ENCODE measurements around the gene EHD4. TPM values are rescaled to one million over a fixed set of nuclear protein-coding genes. Genes with fewer than 3 reads are reported as not detected.

Gene EHD4
- total and polyA plus RNA-seq, 2 experiments from 2014 or later: 27.3 to 34.7 TPM

DNA sequence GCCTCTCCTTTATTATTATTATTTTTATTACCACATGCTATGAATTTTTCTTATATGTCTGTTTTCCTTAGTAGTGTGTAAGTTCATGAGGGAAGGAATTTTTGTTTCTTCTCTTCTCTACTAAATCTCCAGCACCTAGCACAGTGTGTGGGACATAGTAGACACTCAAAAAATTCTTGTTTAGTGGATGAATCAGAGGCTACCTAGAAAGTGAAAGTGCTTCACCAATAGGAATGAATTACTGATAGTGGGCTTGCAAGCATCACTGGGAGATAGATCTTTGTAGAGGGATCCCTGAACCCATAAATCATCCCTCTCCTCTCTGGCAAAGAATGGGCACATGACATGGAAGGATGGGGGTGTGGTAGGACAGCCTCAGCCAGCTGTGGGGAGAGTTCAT is 87.0 kb downstream of the EHD4 start:
- no peaks in the 10 kb centered on the region for H3K27me3 ChIP-seq
- H3K9me3 ChIP-seq (ENCODE audit: low read depth): no peaks in the 10 kb centered on the region
- TF ChIP-seq EZH2phosphoT487 (IDR thresholded peaks at IDR 0.05; ENCODE audit: low read depth, severe bottlenecking, unreplicated experiment): no peak
- TF ChIP-seq, protein P1, sequence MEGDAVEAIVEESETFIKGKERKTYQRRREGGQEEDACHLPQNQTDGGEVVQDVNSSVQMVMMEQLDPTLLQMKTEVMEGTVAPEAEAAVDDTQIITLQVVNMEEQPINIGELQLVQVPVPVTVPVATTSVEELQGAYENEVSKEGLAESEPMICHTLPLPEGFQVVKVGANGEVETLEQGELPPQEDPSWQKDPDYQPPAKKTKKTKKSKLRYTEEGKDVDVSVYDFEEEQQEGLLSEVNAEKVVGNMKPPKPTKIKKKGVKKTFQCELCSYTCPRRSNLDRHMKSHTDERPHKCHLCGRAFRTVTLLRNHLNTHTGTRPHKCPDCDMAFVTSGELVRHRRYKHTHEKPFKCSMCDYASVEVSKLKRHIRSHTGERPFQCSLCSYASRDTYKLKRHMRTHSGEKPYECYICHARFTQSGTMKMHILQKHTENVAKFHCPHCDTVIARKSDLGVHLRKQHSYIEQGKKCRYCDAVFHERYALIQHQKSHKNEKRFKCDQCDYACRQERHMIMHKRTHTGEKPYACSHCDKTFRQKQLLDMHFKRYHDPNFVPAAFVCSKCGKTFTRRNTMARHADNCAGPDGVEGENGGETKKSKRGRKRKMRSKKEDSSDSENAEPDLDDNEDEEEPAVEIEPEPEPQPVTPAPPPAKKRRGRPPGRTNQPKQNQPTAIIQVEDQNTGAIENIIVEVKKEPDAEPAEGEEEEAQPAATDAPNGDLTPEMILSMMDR (IDR thresholded peaks at IDR 0.05; ENCODE audit: poor library complexity): no peak
- TF ChIP-seq EZH2 (IDR thresholded peaks at IDR 0.05; ENCODE audit: borderline replicate concordance): no peak
- H3K79me2 ChIP-seq: no peaks in the 10 kb centered on the region
- H3K36me3 ChIP-seq (replicated peaks; ENCODE audit: insufficient read depth, low read depth): no peaks in the 10 kb centered on the region
- no peak overlapping the region for H3K27ac ChIP-seq
- H3K4me2 ChIP-seq: no peak overlapping the region
- no peaks in the 10 kb centered on the region for H3K9me2 ChIP-seq (replicated peaks; ENCODE audit: insufficient read depth)
- no peak for DNase-seq (ENCODE audit: low spot score)
- H3K4me1 ChIP-seq (ENCODE audit: insufficient read depth): peaks cover 13% of the 10 kb centered on the region
- H3K4me3 ChIP-seq: no peak overlapping the region
- H2AFZ ChIP-seq: no peak overlapping the region
- H4K20me1 ChIP-seq (ENCODE audit: insufficient read depth, poor library complexity, severe bottlenecking): no peaks in the 10 kb centered on the region

DNA sequence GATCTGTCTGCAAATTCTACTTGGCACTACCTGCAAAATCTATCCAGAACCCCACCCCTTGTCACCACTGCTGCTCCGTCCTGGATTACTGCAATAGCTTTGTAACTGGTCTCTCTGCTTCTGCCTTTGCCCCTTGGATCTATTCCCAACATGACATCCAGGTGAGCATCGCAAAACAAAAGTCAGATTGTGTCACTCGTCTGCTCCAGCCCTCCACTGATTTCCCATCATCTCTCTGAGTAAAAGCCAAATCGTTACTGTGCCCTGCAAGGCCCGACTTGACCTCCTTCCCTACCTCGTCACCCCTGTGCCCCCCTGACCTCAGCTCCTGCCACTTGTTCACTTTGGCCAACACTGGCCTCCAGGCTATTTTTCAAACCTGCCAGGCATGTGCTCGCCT is 87.9 kb downstream of the EHD4 start:
- no peaks in the 10 kb centered on the region for H3K27me3 ChIP-seq
- TF ChIP-seq EZH2phosphoT487 (IDR thresholded peaks at IDR 0.05; ENCODE audit: low read depth, severe bottlenecking, unreplicated experiment) (no peak), EZH2 (IDR thresholded peaks at IDR 0.05; ENCODE audit: borderline replicate concordance) (no peak)
- TF ChIP-seq, protein P1 (IDR thresholded peaks at IDR 0.05; ENCODE audit: poor library complexity): no peak
- no peaks in the 10 kb centered on the region for H4K20me1 ChIP-seq (ENCODE audit: insufficient read depth, poor library complexity, severe bottlenecking)
- no peak overlapping the region for H3K27ac ChIP-seq
- H3K9me3 ChIP-seq (ENCODE audit: low read depth): no peaks in the 10 kb centered on the region
- no peak overlapping the region for H3K4me2 ChIP-seq
- no peaks in the 10 kb centered on the region for H3K9me2 ChIP-seq (replicated peaks; ENCODE audit: insufficient read depth)
- DNase-seq (ENCODE audit: low spot score): no peak
- WGBS (ENCODE audit: low lambda C conversion rate, missing lambda C conversion rate): 92% methylated on average over 7 of the region's 7 CpGs
- no peak overlapping the region for H3K4me3 ChIP-seq
- H3K79me2 ChIP-seq: no peaks in the 10 kb centered on the region
- no peak overlapping the region for H2AFZ ChIP-seq
- no peaks in the 10 kb centered on the region for H3K36me3 ChIP-seq (replicated peaks; ENCODE audit: insufficient read depth, low read depth)
- H3K4me1 ChIP-seq (ENCODE audit: insufficient read depth): peaks cover 13% of the 10 kb centered on the region

DNA sequence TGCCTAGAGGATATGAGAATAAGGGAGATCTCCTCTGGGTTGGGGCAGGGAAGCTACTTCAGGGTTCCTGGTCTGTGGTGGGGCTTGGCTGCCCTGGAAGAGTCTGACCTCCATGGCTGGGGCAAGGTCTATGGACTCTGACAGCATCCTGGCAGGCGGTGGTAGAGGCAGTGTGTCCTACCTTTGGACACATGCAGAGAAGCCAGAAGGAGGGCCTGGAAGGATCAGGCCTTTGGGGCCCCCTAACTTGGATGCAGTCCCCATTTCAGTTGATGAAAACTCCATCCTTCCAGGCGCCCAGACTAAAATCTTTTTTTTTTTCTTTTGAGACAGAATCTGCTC is 88.9 kb downstream of the EHD4 start:
- Histone ChIP-seq H2AFZ (no peak overlapping the region), H3K27me3 (no peaks in the 10 kb centered on the region), H3K79me2 (no peaks in the 10 kb centered on the region), H3K4me2 (no peak overlapping the region), H3K27ac (no peak overlapping the region), H3K4me3 (no peak overlapping the region), H3K9me2 (replicated peaks; ENCODE audit: insufficient read depth) (no peaks in the 10 kb centered on the region), H3K36me3 (replicated peaks; ENCODE audit: insufficient read depth, low read depth) (no peaks in the 10 kb centered on the region), H4K20me1 (ENCODE audit: insufficient read depth, poor library complexity, severe bottlenecking) (no peaks in the 10 kb centered on the region), H3K4me1 (ENCODE audit: insufficient read depth) (peaks cover 13% of the 10 kb centered on the region), H3K9me3 (ENCODE audit: low read depth) (no peaks in the 10 kb centered on the region)
- no peak for DNase-seq (ENCODE audit: low spot score)
- WGBS (ENCODE audit: low lambda C conversion rate, missing lambda C conversion rate): 100% methylated on average over 2 of the region's 2 CpGs
- TF ChIP-seq, protein P1 (IDR thresholded peaks at IDR 0.05; ENCODE audit: poor library complexity): no peak
- TF ChIP-seq EZH2 (IDR thresholded peaks at IDR 0.05; ENCODE audit: borderline replicate concordance): no peak
- no peak for TF ChIP-seq EZH2phosphoT487 (IDR thresholded peaks at IDR 0.05; ENCODE audit: low read depth, severe bottlenecking, unreplicated experiment)

Data from hepatocyte (in vitro differentiated cells).